HUES48 (cell line): Measurements from ENCODE around the gene VAMP2.

Experiments
- H3K27ac ChIP-seq: one replicate; pipeline ENCODE4 v1.7.0; 2013; ENCODE audit warnings: low read depth, low read length, inconsistent platforms
- H3K27me3 ChIP-seq: 2 replicates; pipeline ENCODE4 v1.6.1; 2013; ENCODE audit warnings: mild to moderate bottlenecking, low read length; ENCODE audit not compliant: control insufficient read depth, insufficient read depth
- H3K36me3 ChIP-seq: 2 replicates; pipeline ENCODE4 v1.6.1; 2013; ENCODE audit warnings: low read length; ENCODE audit not compliant: control insufficient read depth, insufficient read depth
- H3K4me1 ChIP-seq: 2 replicates; pipeline ENCODE4 v1.6.1; 2013; ENCODE audit warnings: mild to moderate bottlenecking, low read length; ENCODE audit not compliant: control insufficient read depth, insufficient read depth
- H3K4me3 ChIP-seq: 2 replicates; pipeline ENCODE4 v1.5.1; 2013; ENCODE audit warnings: mild to moderate bottlenecking, low read depth, low read length
- H3K9ac ChIP-seq: 2 replicates; pipeline ENCODE4 v1.6.1; 2013; ENCODE audit warnings: mild to moderate bottlenecking, low read depth, low read length, moderate library complexity
- H3K9me3 ChIP-seq: 2 replicates; pipeline ENCODE4 v1.6.1; 2013; ENCODE audit warnings: low read length; ENCODE audit not compliant: control insufficient read depth, insufficient read depth

The VAMP2 gene

GRCh38 chr17:8138374-8138671 lies 24.4 kb downstream of the VAMP2 start:
- H3K36me3 ChIP-seq: peaks cover 24% of the 10 kb centered on the region
- H3K4me3 ChIP-seq: peak overlapping the region; percentile 75
- H3K27ac ChIP-seq: peak overlapping the region; percentile 76
- no peak overlapping the region; the same call in 1 of the 2 replicates for H3K9ac ChIP-seq
- H3K27me3 ChIP-seq: peaks cover 8% of the 10 kb centered on the region
- H3K9me3 ChIP-seq: no peaks in the 10 kb centered on the region
- no peaks in the 10 kb centered on the region for H3K4me1 ChIP-seq

GRCh38 chr17:8137645-8138373 lies 24.9 kb downstream of the VAMP2 start:
- H3K27ac ChIP-seq: no peak overlapping the region

GRCh38 chr17:8133941-8134340 lies 28.8 kb downstream of the VAMP2 start:
- H3K9me3 ChIP-seq: no peaks in the 10 kb centered on the region
- no peaks in the 10 kb centered on the region for H3K4me1 ChIP-seq
- no peaks in the 10 kb centered on the region for H3K36me3 ChIP-seq
- H3K27ac ChIP-seq: no peak overlapping the region
- H3K27me3 ChIP-seq: peaks cover 8% of the 10 kb centered on the region
- peak overlapping the region; percentile 22; the same call in 1 of the 2 replicates for H3K4me3 ChIP-seq
- H3K9ac ChIP-seq: no peak overlapping the region

More at GRCh38 chr17:8137645-8138373, 24.9 kb downstream of the VAMP2 start:
- peaks cover 8% of the 10 kb centered on the region for H3K27me3 ChIP-seq
- peak overlapping the region; percentile 75 for H3K4me3 ChIP-seq
- no peaks in the 10 kb centered on the region for H3K9me3 ChIP-seq
- H3K4me1 ChIP-seq: no peaks in the 10 kb centered on the region
- H3K9ac ChIP-seq: no peak overlapping the region; the same call in 1 of the 2 replicates
- peaks cover 22% of the 10 kb centered on the region for H3K36me3 ChIP-seq

- Histone ChIP-seq H3K27me3 (peaks cover 12% of the 10 kb centered on the region), H3K9me3 (no peaks in the 10 kb centered on the region), H3K4me3 (peak overlapping the region; percentile 22; the same call in 1 of the 2 replicates), H3K36me3 (no peaks in the 10 kb centered on the region), H3K27ac (no peak overlapping the region), H3K9ac (no peak overlapping the region), H3K4me1 (no peaks in the 10 kb centered on the region)
Observed at GRCh38 chr17:8133399-8133798, 29.3 kb downstream of the VAMP2 start.

GRCh38 chr17:8131844-8132441 lies 30.8 kb downstream of the VAMP2 start:
- peaks cover 4% of the 10 kb centered on the region; the same call in 1 of the 2 replicates for H3K4me1 ChIP-seq
- H3K27ac ChIP-seq: no peak overlapping the region
- no peak overlapping the region for H3K9ac ChIP-seq
- H3K4me3 ChIP-seq: no peak overlapping the region
- peaks cover 20% of the 10 kb centered on the region for H3K27me3 ChIP-seq
- H3K36me3 ChIP-seq: no peaks in the 10 kb centered on the region
- no peaks in the 10 kb centered on the region for H3K9me3 ChIP-seq

GRCh38 chr17:8128125-8128784 lies 34.5 kb downstream of the VAMP2 start:
- Histone ChIP-seq H3K27ac (no peak overlapping the region), H3K27me3 (peaks cover 49% of the 10 kb centered on the region), H3K4me1 (peaks cover 19% of the 10 kb centered on the region), H3K36me3 (no peaks in the 10 kb centered on the region), H3K9me3 (no peaks in the 10 kb centered on the region), H3K9ac (no peak overlapping the region), H3K4me3 (no peak overlapping the region)

- Histone ChIP-seq H3K27me3 (peaks cover 60% of the 10 kb centered on the region), H3K4me3 (peak overlapping the region; percentile 88), H3K9me3 (no peaks in the 10 kb centered on the region), H3K9ac (no peak overlapping the region), H3K27ac (no peak overlapping the region), H3K36me3 (no peaks in the 10 kb centered on the region), H3K4me1 (peaks cover 23% of the 10 kb centered on the region)
Observed at GRCh38 chr17:8126491-8127066, 36.2 kb downstream of the VAMP2 start.

GRCh38 chr17:8125947-8126490 lies 36.7 kb downstream of the VAMP2 start:
- Histone ChIP-seq H3K9ac (no peak overlapping the region), H3K36me3 (no peaks in the 10 kb centered on the region), H3K27me3 (peaks cover 60% of the 10 kb centered on the region), H3K27ac (no peak overlapping the region), H3K9me3 (no peaks in the 10 kb centered on the region), H3K4me3 (peak overlapping the region; percentile 88), H3K4me1 (peaks cover 23% of the 10 kb centered on the region)

- peaks cover 23% of the 10 kb centered on the region for H3K4me1 ChIP-seq
- peak overlapping the region; percentile 88 for H3K4me3 ChIP-seq
- H3K9ac ChIP-seq: no peak overlapping the region
- H3K27me3 ChIP-seq: peaks cover 60% of the 10 kb centered on the region
- no peaks in the 10 kb centered on the region for H3K36me3 ChIP-seq
- H3K9me3 ChIP-seq: no peaks in the 10 kb centered on the region
- H3K27ac ChIP-seq: no peak overlapping the region
Observed at GRCh38 chr17:8125154-8125946, 37.4 kb downstream of the VAMP2 start.

GRCh38 chr17:8124350-8125153 lies 38.2 kb downstream of the VAMP2 start:
- no peak overlapping the region for H3K27ac ChIP-seq
- no peaks in the 10 kb centered on the region for H3K9me3 ChIP-seq
- no peaks in the 10 kb centered on the region for H3K36me3 ChIP-seq
- no peak overlapping the region for H3K9ac ChIP-seq
- H3K4me1 ChIP-seq: peaks cover 25% of the 10 kb centered on the region
- H3K4me3 ChIP-seq: peak overlapping the region; percentile 88
- H3K27me3 ChIP-seq: peaks cover 60% of the 10 kb centered on the region
